H9 (cell line): ENCODE data around the gene TMEM134. TPM values are rescaled to one million over a fixed set of nuclear protein-coding genes. Genes with fewer than 3 reads are reported as not detected.

Source experiments
- DNase-seq: peaks from one replicate; pipeline ENCODE4 v3.0.0-alpha.2; 2017
- H2AFZ ChIP-seq: one replicate; pipeline ENCODE4 v1.6.1; 2013; ENCODE audit warnings: mild to moderate bottlenecking, low read length, control low read depth, moderate library complexity
- H2AK5ac ChIP-seq: 2 replicates; pipeline ENCODE4 v1.6.1; 2013; ENCODE audit warnings: low read length, control low read depth, mixed read lengths; ENCODE audit not compliant: insufficient read length
- H2BK120ac ChIP-seq: one replicate; pipeline ENCODE4 v1.6.1; 2013; ENCODE audit warnings: low read depth, mild to moderate bottlenecking, low read length, control low read depth, inconsistent platforms; ENCODE audit not compliant: poor library complexity, severe bottlenecking
- H2BK12ac ChIP-seq: 2 replicates; pipeline ENCODE4 v1.6.1; 2013; ENCODE audit warnings: low read length, control low read depth, mixed read lengths, low read depth; ENCODE audit not compliant: insufficient read length
- H2BK15ac ChIP-seq: 2 replicates; pipeline ENCODE4 v1.6.1; 2013; ENCODE audit warnings: low read depth, low read length, control low read depth
- H2BK20ac ChIP-seq: one replicate; pipeline ENCODE4 v1.6.1; 2013; ENCODE audit warnings: low read depth, mild to moderate bottlenecking, low read length, control low read depth, inconsistent platforms; ENCODE audit not compliant: poor library complexity, severe bottlenecking
- H2BK5ac ChIP-seq: 2 replicates; pipeline ENCODE4 v1.6.1; 2013; ENCODE audit warnings: low read length, control low read depth, mixed read lengths; ENCODE audit not compliant: insufficient read length
- H3K14ac ChIP-seq: 2 replicates; pipeline ENCODE4 v1.6.1; 2013; ENCODE audit warnings: low read length, control low read depth; ENCODE audit not compliant: insufficient read depth
- H3K18ac ChIP-seq: 2 replicates; pipeline ENCODE4 v1.6.1; 2013; ENCODE audit warnings: low read depth, mild to moderate bottlenecking, mixed read lengths, low read length, control low read depth; ENCODE audit not compliant: insufficient read length
- H3K23ac ChIP-seq: 2 replicates; pipeline ENCODE4 v1.6.1; 2013; ENCODE audit warnings: low read length, control low read depth, mixed read lengths, low read depth; ENCODE audit not compliant: insufficient read length
- H3K23me2 ChIP-seq: 2 replicates; pipeline ENCODE4 v1.6.1; 2013; ENCODE audit warnings: low read depth, mild to moderate bottlenecking, mixed read lengths, low read length, control low read depth; ENCODE audit not compliant: insufficient read length, poor library complexity, severe bottlenecking
- H3K27ac ChIP-seq: 2 replicates; pipeline ENCODE4 v1.5.1; 2013; ENCODE audit warnings: low read length, control low read depth, mixed read lengths, low read depth; ENCODE audit not compliant: insufficient read length
- H3K27me3 ChIP-seq: 2 replicates; pipeline ENCODE4 v1.6.1; 2013; ENCODE audit warnings: low read length, control low read depth, inconsistent platforms; ENCODE audit not compliant: insufficient read depth
- H3K4ac ChIP-seq: 2 replicates; pipeline ENCODE4 v1.6.1; 2013; ENCODE audit warnings: low read depth, mild to moderate bottlenecking, control low read depth, inconsistent platforms, low read length, moderate library complexity
- H3K4me1 ChIP-seq: 2 replicates; pipeline ENCODE4 v1.6.1; 2013; ENCODE audit warnings: low read length, control low read depth, inconsistent platforms; ENCODE audit not compliant: insufficient read depth
- H3K4me2 ChIP-seq: 2 replicates; pipeline ENCODE4 v1.6.1; 2013; ENCODE audit warnings: low read length, control low read depth, mixed read lengths; ENCODE audit not compliant: insufficient read length, insufficient read depth
- H3K56ac ChIP-seq: 2 replicates; pipeline ENCODE4 v1.6.1; 2013; ENCODE audit warnings: low read depth, mild to moderate bottlenecking, mixed read lengths, low read length, control low read depth; ENCODE audit not compliant: insufficient read length
- H3K79me1 ChIP-seq: 2 replicates; pipeline ENCODE4 v1.6.1; 2013; ENCODE audit warnings: low read depth, mild to moderate bottlenecking, moderate library complexity, low read length, control low read depth, inconsistent platforms; ENCODE audit not compliant: insufficient read depth, poor library complexity, severe bottlenecking
- H3K79me2 ChIP-seq: 2 replicates; pipeline ENCODE4 v1.6.1; 2013; ENCODE audit warnings: low read length, control low read depth, inconsistent platforms; ENCODE audit not compliant: insufficient read depth
- H3K9ac ChIP-seq: 2 replicates; pipeline ENCODE4 v1.6.1; 2013; ENCODE audit warnings: low read length, control low read depth, mixed read lengths; ENCODE audit not compliant: insufficient read length; ENCODE audit errors: extremely low read depth
- H3K9me3 ChIP-seq: one replicate; pipeline ENCODE4 v1.6.1; 2013; ENCODE audit warnings: low read depth, low read length, inconsistent platforms; ENCODE audit not compliant: control insufficient read depth
- H3T11ph ChIP-seq: one replicate; pipeline ENCODE4 v1.6.1; 2013; ENCODE audit warnings: mild to moderate bottlenecking, low read length, control low read depth, inconsistent platforms
- H4K20me1 ChIP-seq: one replicate; pipeline ENCODE4 v1.6.1; 2013; ENCODE audit not compliant: control insufficient read depth, insufficient read length, insufficient read depth
- H4K5ac ChIP-seq: 2 replicates; pipeline ENCODE4 v1.6.1; 2013; ENCODE audit warnings: low read depth, mild to moderate bottlenecking, mixed read lengths, low read length, control low read depth; ENCODE audit not compliant: insufficient read length
- H4K8ac ChIP-seq: replicated peaks from 2 replicates; pipeline ENCODE4 v1.6.1; 2013; ENCODE audit warnings: low read length, control low read depth, mixed read lengths, low read depth; ENCODE audit not compliant: insufficient read length
- H4K91ac ChIP-seq: 2 replicates; pipeline ENCODE4 v1.6.1; 2013; ENCODE audit warnings: low read depth, mild to moderate bottlenecking, moderate library complexity, mixed read lengths, low read length, control low read depth; ENCODE audit not compliant: insufficient read length
- H3K27ac Mint-ChIP-seq, 3 experiments: 2 replicates in 2 of 3; 3 replicates in 1 of 3; pipeline ENCODE4 v1.8.0; 2020 to 2021; ENCODE audit warnings: mixed read lengths in 3 of 3, mild to moderate bottlenecking in 1 of 3, moderate library complexity in 1 of 3
- H3K27me3 Mint-ChIP-seq: 2 replicates; pipeline ENCODE4 v1.8.0; 2021; ENCODE audit warnings: low read depth, mild to moderate bottlenecking, moderate library complexity, mixed read lengths
- H3K36me3 Mint-ChIP-seq, 3 experiments: 2 replicates in 2 of 3; 3 replicates in 1 of 3; pipeline ENCODE4 v1.8.0; 2020 to 2021; ENCODE audit warnings: low read depth in 3 of 3, mixed read lengths in 3 of 3; ENCODE audit not compliant: insufficient read depth in 1 of 3
- H3K4me1 Mint-ChIP-seq, 2 experiments: 2 replicates each; pipeline ENCODE4 v1.8.0; 2020; ENCODE audit warnings: mixed read lengths in 2 of 2
- H3K4me3 Mint-ChIP-seq, 2 experiments: 2 replicates in 1 of 2; 3 replicates in 1 of 2; pipeline ENCODE4 v1.8.0; 2020 to 2021; ENCODE audit warnings: mild to moderate bottlenecking in 2 of 2, mixed read lengths in 2 of 2, moderate library complexity in 1 of 2
- H3K9me3 Mint-ChIP-seq, 2 experiments: 2 replicates in 1 of 2; 3 replicates in 1 of 2; pipeline ENCODE4 v1.8.0; 2020; ENCODE audit warnings: mild to moderate bottlenecking in 2 of 2, mixed read lengths in 2 of 2, moderate library complexity in 1 of 2
- CTCF ChIP-seq: fragments of 200-600 bp; sonication (generic); conservative IDR thresholded peaks from 3 replicates; pipeline ENCODE4 v1.8.0; 2021; ENCODE audit warnings: antibody characterized with exemption, mild to moderate bottlenecking
- WGBS: extraction: QIAGEN DNeasy Blood & Tissue Kit; methylation state at CpG from one replicate; pipeline ENCODE4 v1.1.7; 2013; ENCODE audit warnings: missing lambda C conversion rate, low lambda C conversion rate, mixed read lengths; ENCODE audit not compliant: insufficient read length; ENCODE audit errors: extremely low coverage; 5-methylcytosine and 5-hydroxymethylcytosine counted together
- total RNA-seq: library from RNA; stranded (reverse); gene quantifications from 2 replicates; pipeline ENCODE4 v1.2.1, GENCODE V29; 2021

TMEM134 gene
- total RNA-seq, 1 experiment from 2014 or later, result 53.6 TPM

- Histone ChIP-seq H3K56ac (no peak overlapping the region), H3K79me1 (no peaks in the 10 kb centered on the region), H3K79me2 (no peaks in the 10 kb centered on the region), H3K27me3 (no peaks in the 10 kb centered on the region), H4K8ac (no peak overlapping the region), H2BK5ac (no peak overlapping the region), H3K9me3 (no peaks in the 10 kb centered on the region), H2BK120ac (no peak overlapping the region), H4K91ac (no peak overlapping the region), H4K20me1 (no peaks in the 10 kb centered on the region), H2BK12ac (no peak overlapping the region), H3K4me1 (no peaks in the 10 kb centered on the region), H4K5ac (no peak overlapping the region), H3K4ac (no peak overlapping the region), H3K23me2 (no peaks in the 10 kb centered on the region), H2BK20ac (no peak overlapping the region), H3K23ac (no peak overlapping the region), H3K14ac (no peak overlapping the region; the same call in 1 of the 2 replicates), H3K27ac (no peak overlapping the region), H2AK5ac (no peak overlapping the region), H3K9ac (no peak overlapping the region), H3K18ac (no peak overlapping the region), H2BK15ac (no peak overlapping the region), H2AFZ (no peak overlapping the region), H3K4me2 (no peak overlapping the region), H3T11ph (no peak overlapping the region)
- TF ChIP-seq CTCF, result no peak
- peak overlapping the region in 1 of 3 experiments; percentile 29; a peak in 2 of 7 replicates for H3K27ac Mint-ChIP-seq
- no CpG with 5 or more reads among the region's 6 CpGs for WGBS
- H3K9me3 Mint-ChIP-seq, result no peaks in the 10 kb centered on the region
- H3K36me3 Mint-ChIP-seq, result peaks cover 0 to 1% (median 0%) of the 10 kb centered on the region in 3 experiments; a peak in 1 of 7 replicates
- peaks cover 18 to 22% of the 10 kb centered on the region in 2 experiments for H3K4me1 Mint-ChIP-seq
- H3K4me3 Mint-ChIP-seq, result peak overlapping the region in 1 of 2 experiments; percentile 56; a peak in 3 of 5 replicates
- peak; percentile 57 for DNase-seq
- peaks cover 14% of the 10 kb centered on the region for H3K27me3 Mint-ChIP-seq
Observed at GRCh38 chr11:67422891-67423290, 46.2 kb downstream of the TMEM134 start.
